ENCODE data around the gene CALML4.
"Not testable (repeated sequence)": the region's sequence is repeated elsewhere in the genome, so short reads cannot be mapped to it uniquely, and the experiment has no call there.

CALML4 gene

DNA sequence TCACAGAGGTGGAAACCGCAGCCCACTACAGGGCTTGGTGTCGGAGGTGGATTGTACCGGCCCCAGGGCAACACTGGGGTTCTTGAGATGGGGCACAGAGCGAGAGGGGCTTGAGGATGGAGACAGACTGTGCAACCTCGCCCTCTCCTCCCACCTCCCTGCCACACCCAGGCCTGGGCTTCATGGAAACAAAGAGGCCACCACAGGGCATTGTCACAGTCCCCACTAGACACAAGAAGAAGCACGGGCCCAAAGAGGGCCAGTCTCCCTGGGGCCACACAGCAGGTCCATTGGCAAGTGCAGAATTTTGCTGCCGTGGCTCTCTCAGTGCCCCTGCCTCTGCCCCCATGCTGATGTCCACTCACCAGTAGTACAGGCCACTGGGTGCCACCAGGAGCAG lies 4.1 kb upstream of the CALML4 start:
- Histone ChIP-seq H3K4me1 (ENCODE audit: insufficient read depth, low read length) (no peaks in the 10 kb centered on the region), H2AFZ (ENCODE audit: low read depth, low read length) (no peak overlapping the region), H3K27me3 (ENCODE audit: insufficient read depth, low read length) (no peaks in the 10 kb centered on the region), H3K9me3 (ENCODE audit: low read length) (no peaks in the 10 kb centered on the region), H3K4me3 (ENCODE audit: low read length) (no peak overlapping the region), H3K36me3 (ENCODE audit: insufficient read depth, low read length) (peaks cover 15% of the 10 kb centered on the region)

DNA sequence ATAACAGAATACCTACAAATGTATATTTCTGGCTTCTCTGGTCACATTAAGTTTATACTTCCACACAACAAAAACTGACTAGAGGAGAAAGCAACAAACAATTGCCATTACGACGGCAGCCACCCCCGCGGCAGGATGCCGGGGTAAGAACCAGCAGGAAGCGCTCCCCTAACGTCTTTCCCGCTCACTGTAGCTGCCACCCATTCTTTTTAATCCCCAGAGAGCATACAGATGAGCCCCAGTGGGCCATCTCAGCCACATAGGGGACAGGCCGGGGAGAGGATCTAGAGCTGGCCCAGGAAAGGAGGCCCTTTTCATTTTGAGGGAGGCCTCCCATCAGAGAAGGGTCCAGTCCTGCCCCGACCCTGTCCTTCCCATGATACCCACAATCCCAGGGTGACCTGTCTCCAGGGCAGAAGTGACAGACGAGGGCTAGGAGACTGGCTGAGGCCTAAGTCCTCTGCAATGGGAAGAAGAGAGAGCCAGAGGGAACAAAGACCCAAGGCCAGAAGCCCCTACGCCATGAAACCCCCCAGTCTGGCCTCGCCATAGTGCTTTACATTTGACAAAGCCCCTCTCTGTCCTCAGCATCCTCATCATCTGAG lies 3.6 kb upstream of the CALML4 start:
- Histone ChIP-seq H2AFZ (ENCODE audit: low read depth, low read length) (no peak overlapping the region), H3K4me1 (ENCODE audit: insufficient read depth, low read length) (no peaks in the 10 kb centered on the region), H3K9me3 (ENCODE audit: low read length) (no peaks in the 10 kb centered on the region), H3K36me3 (ENCODE audit: insufficient read depth, low read length) (peaks cover 15% of the 10 kb centered on the region), H3K4me3 (ENCODE audit: low read length) (no peak overlapping the region), H3K27me3 (ENCODE audit: insufficient read depth, low read length) (no peaks in the 10 kb centered on the region)

DNA sequence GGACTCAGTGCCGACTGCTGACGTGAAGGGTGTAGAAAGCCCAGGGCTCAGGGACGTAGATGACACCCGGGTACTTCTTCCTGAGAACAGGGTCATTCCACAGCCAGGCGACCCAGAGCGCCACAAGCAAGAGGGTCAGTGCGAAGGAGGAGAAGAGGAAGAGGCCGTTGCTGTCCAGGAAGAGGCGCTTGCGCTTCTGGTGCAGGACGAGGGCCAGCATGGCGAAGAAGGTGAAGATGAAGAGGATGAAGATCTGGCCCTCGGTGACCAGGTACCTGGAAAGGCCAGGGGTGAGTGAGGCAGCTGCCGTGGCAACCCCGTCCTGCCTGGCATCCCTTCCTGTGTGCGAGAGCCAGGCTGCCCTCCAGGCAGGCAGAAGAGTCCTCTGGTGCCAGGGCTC lies 3.0 kb upstream of the CALML4 start:
- Histone ChIP-seq H3K36me3 (ENCODE audit: insufficient read depth, low read length) (peaks cover 15% of the 10 kb centered on the region), H3K9me3 (ENCODE audit: low read length) (no peaks in the 10 kb centered on the region), H3K4me1 (ENCODE audit: insufficient read depth, low read length) (no peaks in the 10 kb centered on the region), H2AFZ (ENCODE audit: low read depth, low read length) (no peak overlapping the region), H3K4me3 (ENCODE audit: low read length) (no peak overlapping the region), H3K27me3 (ENCODE audit: insufficient read depth, low read length) (no peaks in the 10 kb centered on the region)

DNA sequence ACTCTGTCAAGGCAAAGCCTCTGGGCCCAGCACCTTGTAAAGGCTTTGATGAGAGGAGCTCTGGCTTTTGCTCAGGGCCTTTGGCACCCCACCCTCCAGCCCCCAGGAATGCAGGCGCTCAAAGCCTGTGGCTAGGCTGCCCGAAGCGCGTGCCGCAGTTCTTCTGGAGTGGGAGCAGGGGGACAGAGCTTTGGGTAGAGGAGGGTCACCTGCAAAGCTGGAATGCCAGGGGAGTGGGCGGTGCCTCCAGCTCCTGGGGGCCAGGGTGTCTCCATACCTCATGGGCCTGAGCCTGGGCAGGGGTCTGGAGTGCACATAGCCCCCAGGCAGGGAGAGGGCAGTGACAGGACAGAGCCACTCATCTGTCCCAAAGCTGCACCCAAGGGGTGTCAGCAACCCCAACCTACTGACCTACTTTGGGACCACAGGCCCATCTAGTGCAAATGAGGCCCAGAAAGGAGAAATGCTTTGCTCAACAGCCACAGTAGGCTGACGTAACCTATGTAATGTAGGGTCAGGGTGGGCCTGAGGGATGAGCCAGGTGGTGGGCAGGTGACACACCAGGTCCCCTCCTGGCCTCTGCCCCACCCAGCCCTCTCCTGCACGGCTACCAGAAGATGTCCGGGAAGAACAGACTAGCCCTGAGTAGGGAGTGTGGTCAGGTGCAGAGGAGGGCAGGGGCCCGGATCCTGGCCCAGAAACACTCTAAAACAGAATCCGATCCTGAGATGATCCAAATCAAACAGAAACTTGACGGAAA lies 2.2 kb upstream of the CALML4 start:
- Histone ChIP-seq H3K36me3 (ENCODE audit: insufficient read depth, low read length) (peaks cover 15% of the 10 kb centered on the region), H3K4me1 (ENCODE audit: insufficient read depth, low read length) (no peaks in the 10 kb centered on the region), H3K9me3 (ENCODE audit: low read length) (no peaks in the 10 kb centered on the region), H3K4me3 (ENCODE audit: low read length) (no peak overlapping the region), H3K27me3 (ENCODE audit: insufficient read depth, low read length) (no peaks in the 10 kb centered on the region), H2AFZ (ENCODE audit: low read depth, low read length) (no peak overlapping the region)

DNA sequence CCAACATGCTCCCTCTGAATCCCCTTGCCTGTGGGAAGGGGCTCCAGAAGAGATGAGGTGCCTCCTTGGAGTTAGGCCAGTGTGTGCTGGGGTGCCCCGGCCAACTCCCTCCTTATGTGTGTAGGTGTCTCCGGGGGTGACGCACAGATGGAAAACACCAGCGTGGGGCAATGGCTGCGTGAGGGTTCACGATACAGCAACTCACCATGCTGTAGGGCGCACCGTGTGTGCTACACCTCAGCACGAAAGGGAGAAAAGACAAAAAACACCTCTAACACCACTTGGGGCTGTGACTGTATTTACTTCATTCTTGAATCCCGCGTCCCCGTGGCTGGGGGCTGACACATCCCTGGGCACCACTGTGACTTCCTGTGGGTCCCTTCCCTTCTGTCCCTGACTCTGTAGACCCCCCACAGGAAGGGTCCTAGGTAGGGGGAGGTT lies 1.6 kb upstream of the CALML4 start:
- H3K9me3 ChIP-seq (ENCODE audit: low read length): no peaks in the 10 kb centered on the region
- no peak overlapping the region for H2AFZ ChIP-seq (ENCODE audit: low read depth, low read length)
- peaks cover 11% of the 10 kb centered on the region for H3K36me3 ChIP-seq (ENCODE audit: insufficient read depth, low read length)
- no peak overlapping the region for H3K4me3 ChIP-seq (ENCODE audit: low read length)
- H3K4me1 ChIP-seq (ENCODE audit: insufficient read depth, low read length): no peaks in the 10 kb centered on the region
- no peaks in the 10 kb centered on the region for H3K27me3 ChIP-seq (ENCODE audit: insufficient read depth, low read length)

DNA sequence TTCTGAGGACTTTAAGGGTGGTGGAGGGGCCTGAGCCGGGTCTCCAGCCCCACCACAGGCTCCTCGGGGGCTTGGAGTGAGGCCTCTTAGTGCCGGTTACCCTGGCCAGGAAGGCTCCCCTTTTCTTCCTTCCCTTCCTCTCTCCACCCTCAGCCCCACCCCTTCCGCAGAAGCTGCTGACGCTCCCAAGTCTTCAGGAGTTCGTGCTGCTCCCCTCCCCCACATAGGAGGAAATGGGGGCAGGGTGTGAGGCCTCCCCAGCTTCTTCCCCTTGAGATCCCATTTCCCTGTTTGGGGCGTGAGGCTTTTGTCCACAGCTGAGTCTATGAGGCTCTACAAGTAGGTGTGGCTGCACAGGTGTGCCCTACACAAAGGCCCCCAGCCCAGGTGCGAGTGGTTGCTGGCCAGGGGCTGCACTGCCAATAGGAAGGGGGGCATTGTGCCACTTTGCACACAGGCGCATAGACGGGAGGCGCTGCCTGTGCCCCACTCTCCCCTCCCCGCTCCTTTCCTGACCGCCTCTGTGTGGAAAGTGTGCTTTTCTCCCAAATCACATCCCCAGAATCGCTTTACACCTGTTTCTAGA lies 915 bp upstream of the CALML4 start:
- Histone ChIP-seq H3K4me3 (ENCODE audit: low read length) (no peak overlapping the region), H3K9me3 (ENCODE audit: low read length) (no peaks in the 10 kb centered on the region), H3K4me1 (ENCODE audit: insufficient read depth, low read length) (no peaks in the 10 kb centered on the region), H3K36me3 (ENCODE audit: insufficient read depth, low read length) (peaks cover 8% of the 10 kb centered on the region), H3K27me3 (ENCODE audit: insufficient read depth, low read length) (no peaks in the 10 kb centered on the region), H2AFZ (ENCODE audit: low read depth, low read length) (no peak overlapping the region)

DNA sequence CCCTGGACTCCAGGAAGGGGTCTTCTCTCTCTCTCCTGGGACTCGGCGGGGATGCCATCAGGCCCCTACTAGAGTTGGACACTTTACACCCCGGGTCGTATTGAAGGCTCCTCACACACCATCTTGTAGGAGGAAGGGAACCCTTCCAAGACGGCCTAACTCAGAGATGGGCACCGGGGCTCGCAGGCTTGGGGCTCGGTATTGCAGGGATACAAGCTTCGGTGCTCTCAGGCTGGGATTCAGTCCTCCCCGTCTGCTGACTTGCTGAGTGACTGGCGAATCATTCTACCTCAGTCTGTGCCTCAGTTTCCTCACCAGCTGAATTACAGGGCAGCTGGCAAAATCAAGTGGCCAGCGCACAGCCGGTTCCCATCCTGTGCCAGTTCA lies 419 bp upstream of the CALML4 start:
- Histone ChIP-seq H3K36me3 (ENCODE audit: insufficient read depth, low read length) (peaks cover 6% of the 10 kb centered on the region), H2AFZ (ENCODE audit: low read depth, low read length) (no peak overlapping the region), H3K4me1 (ENCODE audit: insufficient read depth, low read length) (no peaks in the 10 kb centered on the region), H3K27me3 (ENCODE audit: insufficient read depth, low read length) (no peaks in the 10 kb centered on the region), H3K9me3 (ENCODE audit: low read length) (no peaks in the 10 kb centered on the region), H3K4me3 (ENCODE audit: low read length) (no peak overlapping the region)

DNA sequence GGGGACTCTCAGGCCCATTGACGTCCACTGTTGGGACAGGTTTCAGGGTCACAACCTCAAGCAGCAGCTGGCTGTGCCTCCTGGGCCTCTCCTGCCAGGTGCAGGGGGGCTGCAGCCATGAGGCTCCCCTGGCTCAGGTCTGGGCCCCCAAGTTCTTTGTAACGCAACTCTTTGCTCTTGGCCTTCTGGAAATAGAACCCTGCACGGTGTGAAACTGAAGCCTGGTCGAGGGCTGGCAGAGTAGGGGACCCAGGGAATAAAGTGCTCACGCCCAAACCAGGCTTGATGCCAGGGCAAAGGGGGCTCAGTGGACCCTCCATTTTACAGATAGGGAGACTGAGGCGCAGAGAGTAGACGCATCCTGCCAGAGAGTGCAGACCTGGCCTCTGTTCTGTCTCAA lies 771 bp downstream of the CALML4 start:
- Histone ChIP-seq H3K9me3 (ENCODE audit: low read length) (no peaks in the 10 kb centered on the region), H3K4me3 (ENCODE audit: low read length) (no peak overlapping the region), H3K27me3 (ENCODE audit: insufficient read depth, low read length) (no peaks in the 10 kb centered on the region), H2AFZ (ENCODE audit: low read depth, low read length) (no peak overlapping the region), H3K36me3 (ENCODE audit: insufficient read depth, low read length) (peaks cover 6% of the 10 kb centered on the region), H3K4me1 (ENCODE audit: insufficient read depth, low read length) (peaks cover 3% of the 10 kb centered on the region)

DNA sequence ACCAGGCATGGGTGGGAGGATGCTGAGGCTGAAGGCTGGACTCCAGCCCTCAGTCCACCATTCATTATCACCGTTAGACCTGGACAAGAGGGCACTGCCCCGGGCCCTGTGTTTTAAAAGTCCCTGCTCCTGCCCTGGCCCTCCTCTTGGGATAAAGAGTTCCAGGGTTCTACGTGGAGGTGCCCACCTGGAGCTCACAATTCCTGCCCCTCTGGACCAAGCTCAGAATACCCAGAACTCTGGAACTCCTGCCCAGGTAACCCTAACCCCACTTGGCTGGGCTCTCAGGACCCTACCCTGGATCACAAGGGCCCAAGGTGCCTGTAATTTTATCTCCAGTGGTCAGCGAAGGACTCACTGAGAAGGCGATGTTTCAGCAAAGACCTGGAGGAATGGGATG lies 1.2 kb downstream of the CALML4 start:
- no peak overlapping the region for H3K4me3 ChIP-seq (ENCODE audit: low read length)
- no peaks in the 10 kb centered on the region for H3K9me3 ChIP-seq (ENCODE audit: low read length)
- peaks cover 6% of the 10 kb centered on the region for H3K36me3 ChIP-seq (ENCODE audit: insufficient read depth, low read length)
- peaks cover 3% of the 10 kb centered on the region for H3K4me1 ChIP-seq (ENCODE audit: insufficient read depth, low read length)
- H3K27me3 ChIP-seq (ENCODE audit: insufficient read depth, low read length): no peaks in the 10 kb centered on the region
- H2AFZ ChIP-seq (ENCODE audit: low read depth, low read length): no peak overlapping the region

DNA sequence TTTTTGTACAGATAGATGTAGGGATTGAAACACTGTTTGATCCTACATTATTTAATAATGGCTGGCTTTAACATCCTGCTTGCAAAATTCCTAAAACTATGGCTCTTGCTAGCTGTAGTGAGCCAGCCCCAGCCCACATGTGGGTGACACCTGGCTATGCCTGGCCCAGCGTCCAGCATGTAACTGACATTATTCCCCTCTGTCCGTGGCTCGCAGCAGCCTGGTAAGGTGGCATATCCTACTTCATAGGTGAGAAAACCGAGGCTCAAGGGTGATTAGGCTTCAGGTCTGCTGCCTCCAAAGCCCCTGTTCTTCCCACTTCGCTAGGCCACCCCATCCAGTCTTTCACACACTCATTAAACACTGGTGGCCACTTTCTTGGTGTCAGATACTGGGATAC lies 1.6 kb downstream of the CALML4 start:
- Histone ChIP-seq H3K4me3 (ENCODE audit: low read length) (no peak overlapping the region), H3K27me3 (ENCODE audit: insufficient read depth, low read length) (no peaks in the 10 kb centered on the region), H3K4me1 (ENCODE audit: insufficient read depth, low read length) (peaks cover 3% of the 10 kb centered on the region), H3K36me3 (ENCODE audit: insufficient read depth, low read length) (peaks cover 6% of the 10 kb centered on the region), H2AFZ (ENCODE audit: low read depth, low read length) (no peak overlapping the region), H3K9me3 (ENCODE audit: low read length) (no peaks in the 10 kb centered on the region)

DNA sequence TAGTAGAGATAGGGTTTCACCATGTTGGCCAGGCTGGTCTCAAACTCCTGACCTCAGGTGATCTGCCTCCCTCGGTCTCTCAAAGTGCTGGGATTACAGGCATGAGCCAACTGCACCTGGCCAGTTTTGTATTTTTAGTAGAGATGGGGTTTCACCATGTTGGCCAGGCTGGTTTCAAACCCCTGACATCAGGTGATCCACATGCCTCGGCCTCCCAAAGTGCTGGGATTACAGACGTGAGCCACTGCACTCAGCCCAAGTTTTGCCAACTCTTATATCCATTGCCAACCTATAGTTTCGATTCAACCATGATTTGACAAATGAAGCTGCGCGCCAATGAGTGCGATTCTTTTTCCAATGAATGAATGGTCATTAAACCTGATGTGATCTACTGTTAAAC lies 2.1 kb downstream of the CALML4 start:
- not testable (repeated sequence) for H3K4me3 ChIP-seq (ENCODE audit: low read length); H3K9me3 ChIP-seq (ENCODE audit: low read length); H3K27me3 ChIP-seq (ENCODE audit: insufficient read depth, low read length); H2AFZ ChIP-seq (ENCODE audit: low read depth, low read length); H3K4me1 ChIP-seq (ENCODE audit: insufficient read depth, low read length); H3K36me3 ChIP-seq (ENCODE audit: insufficient read depth, low read length)

DNA sequence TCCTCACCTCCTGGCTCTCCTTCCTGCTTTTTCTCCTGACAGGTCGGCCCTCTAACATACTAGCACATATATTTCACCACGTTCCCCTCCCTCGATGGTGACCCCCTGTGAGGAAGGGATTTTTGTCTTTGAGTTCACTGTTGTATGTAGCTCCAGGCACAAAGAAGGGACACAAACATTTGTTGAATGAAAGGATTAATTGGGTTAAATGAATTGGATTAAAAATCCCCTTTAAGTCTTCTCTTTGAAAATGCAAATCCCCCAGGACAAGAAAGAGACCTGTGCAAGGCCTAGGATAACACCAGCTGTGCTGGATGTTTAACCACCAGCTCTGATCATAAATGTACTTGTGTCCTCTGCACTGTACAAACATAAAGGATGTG lies 3.3 kb downstream of the CALML4 start:
- Histone ChIP-seq H2AFZ (ENCODE audit: low read depth, low read length) (no peak overlapping the region), H3K36me3 (ENCODE audit: insufficient read depth, low read length) (peaks cover 8% of the 10 kb centered on the region), H3K9me3 (ENCODE audit: low read length) (no peaks in the 10 kb centered on the region), H3K27me3 (ENCODE audit: insufficient read depth, low read length) (no peaks in the 10 kb centered on the region), H3K4me3 (ENCODE audit: low read length) (no peak overlapping the region), H3K4me1 (ENCODE audit: insufficient read depth, low read length) (peaks cover 3% of the 10 kb centered on the region)

DNA sequence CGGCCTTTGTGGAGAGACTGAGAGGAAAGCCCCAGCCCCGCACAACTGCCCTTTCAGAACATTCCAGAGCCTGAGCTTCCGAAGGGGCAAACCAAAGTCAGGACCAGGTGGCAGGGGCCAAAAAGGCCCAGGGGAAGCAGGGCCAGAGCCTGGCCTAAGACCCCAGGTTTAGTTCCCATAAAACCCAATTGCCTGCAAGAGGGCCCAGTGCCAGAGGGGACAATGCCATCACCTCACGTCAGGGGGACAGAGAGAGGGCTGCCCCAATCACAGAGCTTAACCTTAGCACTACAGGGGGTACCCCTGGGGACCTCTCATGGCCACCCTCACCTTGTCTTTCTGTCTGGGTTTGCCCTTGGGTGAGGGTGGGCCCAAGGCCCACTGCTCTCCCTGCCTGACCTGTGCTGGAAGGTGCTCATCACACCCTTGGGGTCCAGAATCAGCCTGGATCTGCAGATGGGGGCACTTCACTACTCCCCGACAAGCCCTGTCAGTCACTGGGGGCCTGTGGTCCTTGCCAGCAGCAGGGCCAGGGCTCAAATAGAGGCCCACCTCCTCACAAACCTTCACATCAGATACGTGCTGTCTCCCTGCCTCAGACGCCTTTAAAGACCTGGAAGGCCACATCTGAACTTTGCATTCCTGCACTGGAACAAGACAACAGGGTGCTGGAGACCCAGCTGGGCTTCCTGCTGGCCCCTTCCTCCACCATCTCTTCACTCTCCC lies 3.8 kb downstream of the CALML4 start:
- Histone ChIP-seq H3K27me3 (ENCODE audit: insufficient read depth, low read length) (no peaks in the 10 kb centered on the region), H3K9me3 (ENCODE audit: low read length) (no peaks in the 10 kb centered on the region), H2AFZ (ENCODE audit: low read depth, low read length) (no peak overlapping the region), H3K4me1 (ENCODE audit: insufficient read depth, low read length) (peaks cover 3% of the 10 kb centered on the region), H3K4me3 (ENCODE audit: low read length) (no peak overlapping the region), H3K36me3 (ENCODE audit: insufficient read depth, low read length) (peaks cover 8% of the 10 kb centered on the region)
